Measurements from ENCODE around the gene MOB1A.

Gene MOB1A

GRCh38 chr2:74206180-74206688, 27.6 kb upstream of the MOB1A start:
- Mint-ChIP-seq H3K36me3 (ENCODE audit: low read depth) (peaks cover 80% of the 10 kb centered on the region), H3K27me3 (ENCODE audit: low read depth) (no peaks in the 10 kb centered on the region), H3K27ac (peak overlapping the region; percentile 97), H3K9me3 (no peaks in the 10 kb centered on the region), H3K4me3 (peak overlapping the region; percentile 75), H3K4me1 (ENCODE audit: low read depth) (peaks cover 65% of the 10 kb centered on the region)
- peak; percentile 72 for DNase-seq (ENCODE audit: low spot score)

- Mint-ChIP-seq H3K4me1 (ENCODE audit: low read depth) (peaks cover 70% of the 10 kb centered on the region), H3K27me3 (ENCODE audit: low read depth) (no peaks in the 10 kb centered on the region), H3K36me3 (ENCODE audit: low read depth) (peaks cover 78% of the 10 kb centered on the region), H3K9me3 (no peaks in the 10 kb centered on the region), H3K27ac (peak overlapping the region; percentile 97), H3K4me3 (peak overlapping the region; percentile 75)
- peak; percentile 38 for DNase-seq (ENCODE audit: low spot score)
Measured at GRCh38 chr2:74205596-74205995, 26.9 kb upstream of the MOB1A start.

- H3K4me1 Mint-ChIP-seq (ENCODE audit: low read depth) = peaks cover 74% of the 10 kb centered on the region
Measured at GRCh38 chr2:74205113-74205512, 26.4 kb upstream of the MOB1A start.

GRCh38 chr2:74204436-74204835, 25.8 kb upstream of the MOB1A start:
- no peaks in the 10 kb centered on the region for H3K27me3 Mint-ChIP-seq (ENCODE audit: low read depth)
- peaks cover 75% of the 10 kb centered on the region for H3K4me1 Mint-ChIP-seq (ENCODE audit: low read depth)
- peak overlapping the region; percentile 97 for H3K27ac Mint-ChIP-seq
- H3K9me3 Mint-ChIP-seq = no peaks in the 10 kb centered on the region
- peaks cover 78% of the 10 kb centered on the region for H3K36me3 Mint-ChIP-seq (ENCODE audit: low read depth)
- DNase-seq (ENCODE audit: low spot score) = no peak
- peak overlapping the region; percentile 75 for H3K4me3 Mint-ChIP-seq

More at GRCh38 chr2:74205113-74205512, 26.4 kb upstream of the MOB1A start:
- peak overlapping the region; percentile 97 for H3K27ac Mint-ChIP-seq
- no peaks in the 10 kb centered on the region for H3K9me3 Mint-ChIP-seq
- DNase-seq (ENCODE audit: low spot score) = no peak
- H3K27me3 Mint-ChIP-seq (ENCODE audit: low read depth) = no peaks in the 10 kb centered on the region
- peak overlapping the region; percentile 75 for H3K4me3 Mint-ChIP-seq
- peaks cover 79% of the 10 kb centered on the region for H3K36me3 Mint-ChIP-seq (ENCODE audit: low read depth)

- peaks cover 60% of the 10 kb centered on the region for H3K36me3 Mint-ChIP-seq (ENCODE audit: low read depth)
- H3K4me3 Mint-ChIP-seq = peak overlapping the region; percentile 99
- H3K9me3 Mint-ChIP-seq = no peaks in the 10 kb centered on the region
- DNase-seq (ENCODE audit: low spot score) = no peak
- peaks cover 2% of the 10 kb centered on the region for H3K27me3 Mint-ChIP-seq (ENCODE audit: low read depth)
- H3K4me1 Mint-ChIP-seq (ENCODE audit: low read depth) = peaks cover 75% of the 10 kb centered on the region
- peak overlapping the region; percentile 20 for H3K27ac Mint-ChIP-seq
Measured at GRCh38 chr2:74201596-74201995, 22.9 kb upstream of the MOB1A start.

- Mint-ChIP-seq H3K9me3 (no peaks in the 10 kb centered on the region), H3K36me3 (ENCODE audit: low read depth) (peaks cover 56% of the 10 kb centered on the region), H3K4me3 (peak overlapping the region; percentile 99), H3K27ac (peak overlapping the region; percentile 70), H3K27me3 (ENCODE audit: low read depth) (peaks cover 2% of the 10 kb centered on the region), H3K4me1 (ENCODE audit: low read depth) (peaks cover 71% of the 10 kb centered on the region)
- no peak for DNase-seq (ENCODE audit: low spot score)
Measured at GRCh38 chr2:74201196-74201595, 22.5 kb upstream of the MOB1A start.

- Mint-ChIP-seq H3K27ac (peak overlapping the region; percentile 100), H3K27me3 (ENCODE audit: low read depth) (peaks cover 2% of the 10 kb centered on the region), H3K36me3 (ENCODE audit: low read depth) (peaks cover 43% of the 10 kb centered on the region), H3K4me3 (peak overlapping the region; percentile 99), H3K4me1 (ENCODE audit: low read depth) (peaks cover 58% of the 10 kb centered on the region), H3K9me3 (no peaks in the 10 kb centered on the region)
- DNase-seq (ENCODE audit: low spot score) = peak; percentile 55
Measured at GRCh38 chr2:74199871-74200305, 21.2 kb upstream of the MOB1A start.

GRCh38 chr2:74199275-74199701, 20.6 kb upstream of the MOB1A start:
- no peak for DNase-seq (ENCODE audit: low spot score)
- Mint-ChIP-seq H3K27me3 (ENCODE audit: low read depth) (peaks cover 2% of the 10 kb centered on the region), H3K4me3 (peak overlapping the region; percentile 99), H3K9me3 (no peaks in the 10 kb centered on the region), H3K36me3 (ENCODE audit: low read depth) (peaks cover 38% of the 10 kb centered on the region), H3K27ac (peak overlapping the region; percentile 100), H3K4me1 (ENCODE audit: low read depth) (peaks cover 53% of the 10 kb centered on the region)

- peaks cover 2% of the 10 kb centered on the region for H3K27me3 Mint-ChIP-seq (ENCODE audit: low read depth)
- peak; percentile 94 for DNase-seq (ENCODE audit: low spot score)
- H3K9me3 Mint-ChIP-seq = no peaks in the 10 kb centered on the region
- peaks cover 47% of the 10 kb centered on the region for H3K4me1 Mint-ChIP-seq (ENCODE audit: low read depth)
- H3K27ac Mint-ChIP-seq = peak within 1 kb of the TSS; percentile 100
- peak within 1 kb of the TSS; percentile 99 for H3K4me3 Mint-ChIP-seq
- peaks cover 33% of the 10 kb centered on the region for H3K36me3 Mint-ChIP-seq (ENCODE audit: low read depth)
Measured at GRCh38 chr2:74198461-74199274, 20.0 kb upstream of the MOB1A start, which contains the start of gene MTHFD2. Gene MTHFD2 (plus strand): TSS chr2:74198615. CDS start chr2:74198642, 27 bp downstream.

- peaks cover 2% of the 10 kb centered on the region for H3K27me3 Mint-ChIP-seq (ENCODE audit: low read depth)
- H3K4me3 Mint-ChIP-seq = peak overlapping the region; percentile 99
- peaks cover 42% of the 10 kb centered on the region for H3K4me1 Mint-ChIP-seq (ENCODE audit: low read depth)
- peak overlapping the region; percentile 100 for H3K27ac Mint-ChIP-seq
- no peaks in the 10 kb centered on the region for H3K9me3 Mint-ChIP-seq
- H3K36me3 Mint-ChIP-seq (ENCODE audit: low read depth) = peaks cover 30% of the 10 kb centered on the region
- no peak for DNase-seq (ENCODE audit: low spot score)
Measured at GRCh38 chr2:74198023-74198460, 19.4 kb upstream of the MOB1A start.

- H3K9me3 Mint-ChIP-seq = no peaks in the 10 kb centered on the region
- no peak for DNase-seq (ENCODE audit: low spot score)
- H3K27me3 Mint-ChIP-seq (ENCODE audit: low read depth) = peaks cover 2% of the 10 kb centered on the region
- peaks cover 24% of the 10 kb centered on the region for H3K36me3 Mint-ChIP-seq (ENCODE audit: low read depth)
- H3K27ac Mint-ChIP-seq = no peak overlapping the region
- peaks cover 39% of the 10 kb centered on the region for H3K4me1 Mint-ChIP-seq (ENCODE audit: low read depth)
- H3K4me3 Mint-ChIP-seq = peak overlapping the region; percentile 26
Measured at GRCh38 chr2:74197049-74197448, 18.4 kb upstream of the MOB1A start.

- DNase-seq (ENCODE audit: low spot score) = no peak
- H3K27ac Mint-ChIP-seq = no peak overlapping the region
- peaks cover 2% of the 10 kb centered on the region for H3K27me3 Mint-ChIP-seq (ENCODE audit: low read depth)
- no peak overlapping the region for H3K4me3 Mint-ChIP-seq
- peaks cover 26% of the 10 kb centered on the region for H3K4me1 Mint-ChIP-seq (ENCODE audit: low read depth)
- H3K36me3 Mint-ChIP-seq (ENCODE audit: low read depth) = peaks cover 10% of the 10 kb centered on the region
- no peaks in the 10 kb centered on the region for H3K9me3 Mint-ChIP-seq
Measured at GRCh38 chr2:74194799-74195198, 16.1 kb upstream of the MOB1A start.

- H3K27me3 Mint-ChIP-seq (ENCODE audit: low read depth) = no peaks in the 10 kb centered on the region
- H3K9me3 Mint-ChIP-seq = no peaks in the 10 kb centered on the region
- H3K27ac Mint-ChIP-seq = no peak overlapping the region
- no peaks in the 10 kb centered on the region for H3K36me3 Mint-ChIP-seq (ENCODE audit: low read depth)
- H3K4me1 Mint-ChIP-seq (ENCODE audit: low read depth) = peaks cover 10% of the 10 kb centered on the region
- no peak overlapping the region for H3K4me3 Mint-ChIP-seq
- DNase-seq (ENCODE audit: low spot score) = no peak
Measured at GRCh38 chr2:74191596-74192380, 13.1 kb upstream of the MOB1A start.

GRCh38 chr2:74188696-74189095, 10.0 kb upstream of the MOB1A start:
- DNase-seq (ENCODE audit: low spot score) = no peak
- Mint-ChIP-seq H3K36me3 (ENCODE audit: low read depth) (peaks cover 1% of the 10 kb centered on the region), H3K4me1 (ENCODE audit: low read depth) (peaks cover 19% of the 10 kb centered on the region), H3K27ac (no peak overlapping the region), H3K27me3 (ENCODE audit: low read depth) (no peaks in the 10 kb centered on the region), H3K4me3 (no peak overlapping the region), H3K9me3 (no peaks in the 10 kb centered on the region)

All from T-helper 2 cell treated with Interferon-gamma antibody and Interleukin-4, amounts not matched to agents 5 μg/mL and 100 μg/mL, for 36 hours (primary cell).